GM21786 (cell line): ENCODE measurements around the gene GNAS-AS1.

ENCODE experiments used
- ATAC-seq: cut with Tn5 transposase; IDR thresholded peaks from one replicate; pipeline ENCODE4 v1.9.1; 2021; ENCODE audit not compliant: unreplicated experiment

The GNAS-AS1 gene

DNA sequence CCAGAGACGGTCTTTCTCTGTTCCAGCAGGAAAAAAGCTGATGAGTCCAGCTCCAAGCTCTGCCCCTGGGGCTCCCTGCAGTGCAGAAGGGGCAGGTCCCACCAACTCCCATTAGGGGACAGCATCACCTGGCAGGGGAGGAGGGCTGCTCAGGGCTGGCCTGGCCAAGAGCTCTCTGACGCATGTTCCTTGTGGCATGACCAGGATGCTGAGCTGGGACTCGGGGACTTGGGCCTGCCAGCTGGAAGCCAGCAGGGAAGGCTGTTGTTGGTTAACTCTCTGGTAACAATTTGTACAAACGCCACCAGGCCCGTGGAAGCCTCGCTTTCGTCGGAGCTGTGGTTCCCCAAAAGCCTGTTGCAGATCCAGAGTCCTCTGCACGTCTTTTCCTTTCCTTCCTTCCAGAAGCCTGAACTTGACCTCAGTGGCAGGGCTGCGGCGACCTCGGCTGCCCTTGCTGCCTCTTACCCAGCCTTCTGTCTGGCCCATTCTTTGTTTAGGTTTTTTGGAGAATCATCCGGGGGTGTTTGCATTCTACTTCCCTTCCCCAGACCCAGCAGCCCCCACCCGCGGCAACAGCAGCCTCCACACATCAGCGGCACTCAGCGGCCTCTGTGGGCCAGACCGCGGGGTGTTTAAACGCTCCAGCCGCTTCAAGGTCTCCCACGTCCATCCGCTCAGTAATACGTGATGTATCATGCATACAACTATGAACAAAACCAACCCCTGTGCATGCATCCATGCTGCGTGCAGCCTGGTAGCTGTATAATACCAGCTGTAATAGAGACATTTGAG, 63.3 kb downstream of the GNAS-AS1 start:
- ATAC-seq, result no peak

DNA sequence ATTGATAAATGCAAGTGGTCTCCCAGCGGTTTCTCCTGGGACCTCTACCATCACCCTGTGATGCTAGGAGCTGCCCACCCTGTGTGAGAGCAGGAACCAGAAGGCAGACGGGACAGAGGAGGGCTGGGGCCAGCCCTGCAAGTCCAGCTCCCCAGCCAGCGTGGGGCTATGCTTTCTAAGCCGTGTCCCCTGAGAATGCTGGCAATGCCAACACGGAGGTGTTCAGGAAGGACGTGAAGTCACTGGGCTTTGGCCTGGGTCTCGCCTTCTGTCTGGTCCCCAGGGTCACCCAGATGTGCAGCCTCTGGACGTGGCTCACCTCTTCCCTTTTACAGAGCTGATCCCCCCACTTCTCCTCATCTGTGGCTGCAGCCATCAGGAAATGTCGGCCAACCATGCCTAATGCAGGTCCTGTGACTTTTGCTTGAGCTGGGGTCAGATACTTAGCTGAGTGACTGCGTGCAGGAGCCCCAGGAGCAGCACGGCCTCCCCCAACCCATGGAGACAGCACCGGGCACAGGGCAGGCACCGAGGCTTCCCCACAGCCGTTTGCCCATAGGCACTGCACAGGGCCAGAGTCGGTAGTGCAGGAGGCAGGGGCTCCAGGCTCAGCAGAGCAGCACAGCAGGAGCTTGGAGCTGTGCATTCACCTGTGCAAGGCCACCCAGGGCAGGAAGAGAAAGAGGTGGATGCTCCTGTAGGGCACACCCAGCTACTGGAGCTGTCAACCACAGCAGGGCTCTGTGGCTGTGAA, 66.2 kb downstream of the GNAS-AS1 start:
- ATAC-seq, result no peak

DNA sequence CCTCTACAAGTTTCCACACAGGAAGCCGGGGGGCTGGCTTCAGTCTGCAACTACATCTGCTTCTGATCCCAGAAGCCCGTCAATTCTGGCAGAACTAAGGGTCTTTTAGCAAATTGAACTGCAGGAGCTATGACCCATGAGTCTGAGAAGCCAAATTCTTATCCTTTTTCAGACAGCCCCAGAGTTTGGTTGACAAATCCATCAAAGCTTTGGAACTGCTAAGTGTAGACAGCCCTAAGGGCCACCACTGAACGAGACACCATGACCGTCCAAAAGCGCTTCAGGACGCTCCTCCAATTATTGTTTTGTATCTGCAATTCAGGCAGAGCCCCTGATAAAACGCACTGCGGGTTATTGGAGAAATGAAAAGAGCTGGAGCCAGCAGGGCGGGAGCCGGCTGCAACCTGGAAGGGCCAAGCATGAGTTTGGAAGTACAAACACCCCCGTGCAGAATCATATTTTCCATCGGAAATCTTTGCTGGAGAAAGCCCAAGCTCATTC, 67.1 kb downstream of the GNAS-AS1 start:
- ATAC-seq, result no peak

DNA sequence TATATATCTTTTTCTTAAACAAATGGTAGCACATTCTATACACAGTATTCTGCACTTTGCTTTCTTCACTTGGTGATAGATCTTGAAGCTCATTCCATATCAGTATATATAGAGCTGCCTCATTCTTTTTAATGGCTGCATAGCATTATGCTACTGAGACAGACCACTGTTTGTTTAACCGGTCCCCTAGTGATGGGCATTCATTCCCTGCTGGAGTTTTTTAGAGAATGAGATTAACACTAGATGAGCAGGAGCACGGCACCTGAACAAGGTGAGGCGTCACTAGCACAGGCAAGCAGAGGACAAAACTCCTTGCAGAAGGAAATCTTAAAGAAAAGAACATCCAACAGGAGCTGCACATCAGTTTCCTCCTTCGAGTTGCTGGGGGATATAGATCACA, 69.6 kb downstream of the GNAS-AS1 start:
- ATAC-seq, result no peak

DNA sequence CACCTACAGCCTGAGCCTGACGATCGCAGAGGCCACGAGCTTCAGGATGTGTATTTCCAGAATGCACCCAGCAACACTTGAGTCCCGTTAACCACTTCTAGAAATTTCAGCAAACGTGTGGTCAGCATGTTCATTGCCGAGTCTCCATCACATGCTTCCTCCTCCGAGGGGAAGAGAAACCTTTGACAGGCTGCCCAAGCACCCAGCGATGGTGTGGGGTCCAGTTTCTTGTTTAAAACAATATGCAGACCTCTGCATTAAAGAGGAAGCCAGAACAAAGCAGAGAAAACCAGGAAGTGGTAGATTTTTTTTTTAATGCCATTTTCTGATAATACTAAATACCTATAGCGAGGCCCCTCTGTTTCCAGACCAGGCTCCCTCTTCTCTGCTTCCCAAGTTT, 71.9 kb downstream of the GNAS-AS1 start:
- no peak for ATAC-seq

DNA sequence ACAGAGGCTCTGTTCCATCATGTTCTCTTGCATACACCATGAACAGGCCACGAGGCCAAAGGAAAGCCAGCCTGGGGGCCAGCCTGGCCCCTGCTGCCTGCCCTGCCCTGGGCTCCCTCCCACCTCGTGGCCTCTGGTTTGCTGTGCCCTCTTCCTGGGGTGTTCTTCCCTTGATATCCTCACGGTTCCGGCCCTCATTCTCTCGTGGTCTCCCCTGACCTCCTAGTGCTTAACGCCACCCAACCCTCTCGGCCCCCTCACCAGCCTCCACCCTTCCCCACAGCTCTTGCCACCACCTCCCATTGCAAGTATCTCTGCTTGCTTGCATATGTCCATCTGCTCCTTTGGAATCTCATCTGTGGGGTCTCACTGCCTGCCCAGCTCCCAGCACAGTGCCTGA, 73.0 kb downstream of the GNAS-AS1 start:
- ATAC-seq, result no peak

DNA sequence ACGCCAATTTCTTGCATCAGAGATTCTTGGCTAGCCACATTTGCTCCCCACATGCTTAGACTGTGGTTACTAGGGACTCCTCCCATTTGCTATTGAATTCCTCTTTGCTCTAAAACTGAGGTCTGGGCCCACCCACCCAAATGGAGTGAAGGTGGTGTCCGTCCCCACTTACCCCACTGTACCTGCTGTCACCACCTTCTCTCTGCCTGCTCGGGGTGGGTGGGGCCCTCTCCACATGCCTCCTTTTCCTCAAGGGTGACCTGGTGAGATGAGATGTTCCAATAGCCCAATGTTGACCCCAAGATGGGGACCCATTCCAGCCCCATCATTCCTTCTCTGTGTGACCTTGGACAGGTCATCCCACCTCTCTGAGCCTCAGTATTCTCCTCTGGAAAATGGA, 74.6 kb downstream of the GNAS-AS1 start:
- ATAC-seq, result no peak

DNA sequence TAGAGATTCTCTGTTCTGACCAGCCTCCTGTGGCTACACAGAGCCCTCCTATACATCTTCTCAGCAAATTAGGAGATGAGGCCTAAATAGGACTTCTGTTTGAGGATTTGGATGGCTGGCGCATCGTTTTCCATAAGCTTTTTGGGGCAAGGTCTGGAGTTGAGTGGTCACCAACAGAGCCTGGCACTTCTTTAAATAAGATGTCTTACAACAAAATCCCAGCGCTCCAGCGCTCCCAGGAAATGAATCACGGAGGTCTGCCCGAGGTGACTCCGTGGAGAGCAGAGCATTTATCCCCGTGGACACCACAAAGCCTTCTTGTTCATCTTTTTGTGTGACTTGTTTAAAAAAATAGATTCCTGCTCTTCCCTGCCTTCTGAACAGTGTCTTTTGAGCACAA, 75.3 kb downstream of the GNAS-AS1 start:
- ATAC-seq, result no peak

DNA sequence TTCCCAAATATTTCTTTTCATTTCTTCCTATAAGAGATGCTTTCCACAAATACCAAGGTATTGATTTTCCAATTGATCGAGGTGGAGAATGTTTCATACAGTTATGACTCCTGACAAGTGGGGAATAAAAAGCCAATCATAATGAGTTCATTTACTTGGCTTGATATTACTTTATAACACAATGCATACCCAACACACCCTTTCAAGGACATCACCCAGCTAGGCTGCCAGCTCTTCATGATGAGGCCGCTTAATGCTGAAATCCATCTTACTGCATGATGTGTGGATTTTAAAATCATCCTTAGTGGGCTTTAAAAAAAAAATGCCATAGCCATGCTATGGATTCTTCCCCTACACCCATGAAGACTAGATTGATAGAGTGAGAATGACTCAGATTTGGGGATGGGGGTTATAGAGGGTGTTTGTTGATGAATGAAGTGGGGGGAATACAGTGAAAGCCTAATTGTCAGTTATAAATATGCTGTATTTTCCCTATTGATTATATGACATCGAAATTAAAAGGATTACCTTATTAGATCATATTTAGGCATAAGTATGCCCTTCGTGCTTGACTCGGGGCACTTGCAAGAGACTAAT, 75.9 kb downstream of the GNAS-AS1 start:
- ATAC-seq, result no peak

DNA sequence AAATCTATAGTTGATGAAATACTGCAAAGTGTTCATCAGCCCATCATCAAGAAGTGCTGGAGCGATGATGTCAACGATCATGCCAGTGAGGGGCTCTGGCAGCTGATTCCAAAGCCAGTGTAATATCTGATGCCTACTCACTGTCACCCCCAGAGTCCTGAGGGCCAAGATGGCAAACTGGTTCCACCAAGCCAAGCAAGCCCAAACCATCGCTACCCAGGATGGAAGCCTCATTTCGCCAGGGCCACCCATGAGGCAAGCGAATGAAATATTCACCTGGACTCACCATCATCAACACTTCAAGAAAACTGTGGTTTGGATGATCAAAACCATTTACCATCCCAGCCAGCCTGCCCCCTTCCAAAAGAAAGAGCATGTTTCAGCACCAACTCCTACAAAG, 76.5 kb downstream of the GNAS-AS1 start:
- no peak for ATAC-seq

DNA sequence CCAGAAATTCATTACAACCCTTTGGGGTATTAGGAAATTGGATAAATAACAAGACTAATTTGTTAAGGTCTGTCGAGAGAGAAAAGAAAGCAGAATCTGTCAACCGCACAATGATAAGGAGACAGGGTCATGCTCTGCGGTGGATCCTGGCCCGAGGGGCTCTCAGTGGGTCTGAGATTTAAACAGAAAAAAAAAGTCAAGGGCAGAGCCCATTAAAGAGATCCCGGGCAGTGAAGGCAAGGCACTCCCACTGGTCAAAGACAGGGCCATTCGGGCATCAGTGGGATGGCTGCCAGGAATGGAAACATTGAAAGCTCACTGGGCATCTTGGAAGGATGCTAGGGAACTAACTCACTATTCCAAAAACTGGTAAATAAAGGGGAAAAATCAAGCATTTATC, 77.9 kb downstream of the GNAS-AS1 start:
- ATAC-seq, result no peak
